Liver (tissue), 9 donors: Measurements from ENCODE around the gene KLLN. TPM values are rescaled to one million over a fixed set of nuclear protein-coding genes. Genes with fewer than 3 reads are reported as not detected.

Source experiments
- DNase-seq: peaks from one replicate; pipeline ENCODE4 v3.0.0-alpha.2; 2017; ENCODE audit warnings: low spot score
- H3K27ac ChIP-seq, 2 donors: one replicate each; pipeline ENCODE4 v1.7.0; 2013; ENCODE audit warnings: inconsistent platforms in 2 of 2, low read length in 2 of 2, control low read depth in 1 of 2, low read depth in 1 of 2, mild to moderate bottlenecking in 1 of 2
- H3K27me3 ChIP-seq, 4 donors: one replicate each; pipeline versions ENCODE4 v1.6.1 to v1.7.0; 2013; ENCODE audit warnings: low read length in 3 of 4, inconsistent platforms in 1 of 4, mild to moderate bottlenecking in 1 of 4, moderate library complexity in 1 of 4; ENCODE audit not compliant: control insufficient read depth in 4 of 4, insufficient read depth in 4 of 4
- H3K36me3 ChIP-seq, 4 donors: one replicate each; pipeline versions ENCODE4 v1.6.1 to v1.7.0; 2013; ENCODE audit warnings: low read length in 3 of 4, mild to moderate bottlenecking in 3 of 4, low read depth in 1 of 4, moderate library complexity in 1 of 4; ENCODE audit not compliant: control insufficient read depth in 4 of 4, insufficient read depth in 3 of 4
- H3K4me1 ChIP-seq, 4 donors: one replicate each; pipeline versions ENCODE4 v1.6.1 to v1.7.0; 2013; ENCODE audit warnings: low read length in 3 of 4, mild to moderate bottlenecking in 3 of 4, moderate library complexity in 1 of 4; ENCODE audit not compliant: control insufficient read depth in 4 of 4, insufficient read depth in 4 of 4
- H3K4me3 ChIP-seq, 3 donors: one replicate each; pipeline versions ENCODE4 v1.6.1 to v1.7.0; 2013; ENCODE audit warnings: low read length in 3 of 3, control low read depth in 1 of 3, low read depth in 1 of 3, mild to moderate bottlenecking in 1 of 3
- H3K9ac ChIP-seq, 2 donors: one replicate each; pipeline ENCODE4 v1.7.0; 2013; ENCODE audit warnings: low read length in 2 of 2, mild to moderate bottlenecking in 2 of 2, moderate library complexity in 2 of 2, control low read depth in 1 of 2, low read depth in 1 of 2
- H3K9me3 ChIP-seq, 4 donors: one replicate each; pipeline versions ENCODE4 v1.6.1 to v1.7.0; 2013; ENCODE audit warnings: low read length in 3 of 4; ENCODE audit not compliant: control insufficient read depth in 4 of 4
- ATF3 ChIP-seq: IDR thresholded peaks from 2 replicates; pipeline ENCODE4 v1.6.1; 2016; ENCODE audit warnings: antibody characterized with exemption
- EGR1 ChIP-seq, 2 donors: IDR thresholded peaks; 2 replicates each; pipeline ENCODE4 v1.6.1; 2016 to 2018; ENCODE audit warnings: antibody characterized with exemption in 2 of 2, low read depth in 2 of 2
- FOXA1 ChIP-seq: IDR thresholded peaks from 2 replicates; pipeline ENCODE4 v1.6.1; 2016; ENCODE audit warnings: antibody characterized with exemption
- FOXA2 ChIP-seq: IDR thresholded peaks from 2 replicates; pipeline ENCODE4 v1.6.1; 2016; ENCODE audit warnings: antibody characterized with exemption
- GABPA ChIP-seq, 2 donors: IDR thresholded peaks in 1 of 2; conservative IDR thresholded peaks in 1 of 2; 2 replicates each; pipeline ENCODE4 v1.6.1; 2016; ENCODE audit warnings: antibody characterized with exemption in 2 of 2, mild to moderate bottlenecking in 1 of 2, moderate library complexity in 1 of 2
- HNF4A ChIP-seq, 2 donors: conservative IDR thresholded peaks; 2 replicates each; pipeline ENCODE4 v1.6.1; 2016; ENCODE audit warnings: antibody characterized with exemption in 2 of 2, mild to moderate bottlenecking in 2 of 2
- HNF4G ChIP-seq: IDR thresholded peaks from 2 replicates; pipeline ENCODE4 v1.6.1; 2016; ENCODE audit warnings: antibody characterized with exemption
- MAX ChIP-seq: IDR thresholded peaks from 2 replicates; pipeline ENCODE4 v1.6.1; 2016; ENCODE audit warnings: antibody characterized with exemption
- NR2F2 ChIP-seq: IDR thresholded peaks from 2 replicates; pipeline ENCODE4 v1.6.1; 2016; ENCODE audit warnings: antibody characterized with exemption
- RAD21 ChIP-seq, 2 donors: IDR thresholded peaks; 2 replicates each; pipeline ENCODE4 v1.6.1; 2016; ENCODE audit warnings: antibody characterized with exemption in 2 of 2, mild to moderate bottlenecking in 2 of 2
- REST ChIP-seq: IDR thresholded peaks from 2 replicates; pipeline ENCODE4 v1.6.1; 2016; ENCODE audit warnings: antibody characterized with exemption, mild to moderate bottlenecking
- RXRA ChIP-seq, 2 donors: IDR thresholded peaks; 2 replicates each; pipeline ENCODE4 v1.6.1; 2017 to 2018; ENCODE audit warnings: antibody characterized with exemption in 2 of 2, mild to moderate bottlenecking in 1 of 2
- SP1 ChIP-seq: IDR thresholded peaks from 2 replicates; pipeline ENCODE4 v1.6.1; 2018; ENCODE audit warnings: antibody characterized with exemption, mild to moderate bottlenecking
- TAF1 ChIP-seq: conservative IDR thresholded peaks from 2 replicates; pipeline ENCODE4 v1.6.1; 2016; ENCODE audit warnings: antibody characterized with exemption, mild to moderate bottlenecking
- YY1 ChIP-seq: IDR thresholded peaks from 2 replicates; pipeline ENCODE4 v1.6.1; 2016; ENCODE audit warnings: antibody characterized with exemption, mild to moderate bottlenecking
- WGBS: extraction: QIAGEN DNeasy Blood & Tissue Kit; methylation state at CpG from one replicate; pipeline ENCODE4 v1.1.7; 2013; 5-methylcytosine and 5-hydroxymethylcytosine counted together
- polyA plus RNA-seq, 2 donors: library from polyadenylated mRNA; stranded (reverse) in 1 of 2; unstranded in 1 of 2; fragments of 200-250 nt in 1 of 2; fragments of >200 nt in 1 of 2; fragmentation: Nextera tagmentation in 1 of 2; extraction: Ambion mirVana in 1 of 2; gene quantifications; one replicate each; pipeline versions ENCODE4 v1.2.1 to v1.2.3, GENCODE V29; 2013 to 2015
- total RNA-seq, 2 donors: library from RNA; depleted of rRNA; stranded (reverse); fragments of >200 nt; gene quantifications; one replicate each; pipeline ENCODE4 v1.2.3, GENCODE V29; 2014
- TF ChIP-seq, protein P1 (sequence below): IDR thresholded peaks from 2 replicates; pipeline ENCODE4 v1.6.1; 2016; ENCODE audit warnings: antibody characterized with exemption
- donor health status: healthy.
- donor health status: healthy.
- donor health status: healthy.
- donor health status: healthy.
- donor health status: healthy.

KLLN gene
- total and polyA plus RNA-seq, 4 donors, result 0.17 to 0.42 (median 0.24) TPM

- WGBS, result 93% methylated on average over 2 of the region's 2 CpGs
- H3K36me3 ChIP-seq, result peaks cover 0 to 14% (median 6%) of the 10 kb centered on the region in 4 donors
- DNase-seq, result no peak
- H3K27me3 ChIP-seq, result no peaks in the 10 kb centered on the region
- TF ChIP-seq YY1, result no peak
- TF ChIP-seq GABPA (IDR thresholded peaks at IDR 0.05 in 1 of 2, conservative IDR thresholded peaks at IDR 0.05 in 1 of 2), result no peak
- TF ChIP-seq, protein P1, sequence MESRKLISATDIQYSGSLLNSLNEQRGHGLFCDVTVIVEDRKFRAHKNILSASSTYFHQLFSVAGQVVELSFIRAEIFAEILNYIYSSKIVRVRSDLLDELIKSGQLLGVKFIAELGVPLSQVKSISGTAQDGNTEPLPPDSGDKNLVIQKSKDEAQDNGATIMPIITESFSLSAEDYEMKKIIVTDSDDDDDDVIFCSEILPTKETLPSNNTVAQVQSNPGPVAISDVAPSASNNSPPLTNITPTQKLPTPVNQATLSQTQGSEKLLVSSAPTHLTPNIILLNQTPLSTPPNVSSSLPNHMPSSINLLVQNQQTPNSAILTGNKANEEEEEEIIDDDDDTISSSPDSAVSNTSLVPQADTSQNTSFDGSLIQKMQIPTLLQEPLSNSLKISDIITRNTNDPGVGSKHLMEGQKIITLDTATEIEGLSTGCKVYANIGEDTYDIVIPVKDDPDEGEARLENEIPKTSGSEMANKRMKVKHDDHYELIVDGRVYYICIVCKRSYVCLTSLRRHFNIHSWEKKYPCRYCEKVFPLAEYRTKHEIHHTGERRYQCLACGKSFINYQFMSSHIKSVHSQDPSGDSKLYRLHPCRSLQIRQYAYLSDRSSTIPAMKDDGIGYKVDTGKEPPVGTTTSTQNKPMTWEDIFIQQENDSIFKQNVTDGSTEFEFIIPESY, result no peak
- no peak for TF ChIP-seq FOXA1
- no peak for TF ChIP-seq TAF1
- TF ChIP-seq REST, result no peak
- TF ChIP-seq RXRA (IDR thresholded peaks at IDR 0.05), result no peak
- no peak for TF ChIP-seq SP1
- TF ChIP-seq NR2F2, result no peak
- TF ChIP-seq HNF4A (conservative IDR thresholded peaks at IDR 0.05), result no peak
- no peak for TF ChIP-seq EGR1 (IDR thresholded peaks at IDR 0.05; ENCODE audit: low read depth in 2 of 2)
- TF ChIP-seq FOXA2, result no peak
- no peak for TF ChIP-seq HNF4G
- no peak for TF ChIP-seq RAD21 (IDR thresholded peaks at IDR 0.05)
- no peak for TF ChIP-seq MAX
- TF ChIP-seq ATF3, result no peak
- H3K4me3 ChIP-seq, result no peak overlapping the region
- H3K9me3 ChIP-seq, result peaks cover 0 to 4% (median 0%) of the 10 kb centered on the region in 4 donors
- peaks cover 0 to 2% (median 0%) of the 10 kb centered on the region in 4 donors for H3K4me1 ChIP-seq
- H3K9ac ChIP-seq, result no peak overlapping the region
- no peak overlapping the region for H3K27ac ChIP-seq
These were observed 24.4 kb upstream of the KLLN start for GRCh38 chr10:87887548-87888289.

GRCh38 chr10:87887146-87887545 lies 23.8 kb upstream of the KLLN start:
- Histone ChIP-seq H3K9me3 (peaks cover 0 to 4% (median 0%) of the 10 kb centered on the region in 4 donors), H3K27ac (no peak overlapping the region), H3K9ac (no peak overlapping the region), H3K27me3 (no peaks in the 10 kb centered on the region), H3K36me3 (peaks cover 0 to 14% (median 6%) of the 10 kb centered on the region in 4 donors), H3K4me3 (no peak overlapping the region), H3K4me1 (no peaks in the 10 kb centered on the region)
- DNase-seq, result no peak
- 97% methylated on average over 1 of the region's 1 CpG for WGBS
- no peak for TF ChIP-seq FOXA2
- TF ChIP-seq NR2F2, result no peak
- no peak for TF ChIP-seq HNF4A (conservative IDR thresholded peaks at IDR 0.05)
